HG02870 (cell line): ENCODE results near the gene IGLL5.
"Not testable (repeated sequence)": the region's sequence is repeated elsewhere in the genome, so short reads cannot be mapped to it uniquely, and the experiment has no call there.

Experiments used
- ATAC-seq: cut with Tn5 transposase; IDR thresholded peaks from one replicate; pipeline ENCODE4 v1.9.1; 2021; ENCODE audit warnings: mild to moderate bottlenecking, moderate library complexity; ENCODE audit not compliant: unreplicated experiment

IGLL5 gene

GRCh38 chr22:22899342-22900080 is 11.9 kb downstream of the IGLL5 start:
- not testable (repeated sequence) for ATAC-seq

- not testable (repeated sequence) for ATAC-seq
These were observed 13.1 kb downstream of the IGLL5 start for GRCh38 chr22:22900527-22901205.

GRCh38 chr22:22901578-22902218 is 14.1 kb downstream of the IGLL5 start:
- no peak for ATAC-seq

GRCh38 chr22:22902247-22903001 is 14.8 kb downstream of the IGLL5 start:
- no peak for ATAC-seq

GRCh38 chr22:22903355-22903777 is 15.8 kb downstream of the IGLL5 start:
- no peak for ATAC-seq

GRCh38 chr22:22903781-22904192 is 16.2 kb downstream of the IGLL5 start:
- ATAC-seq, result not testable (repeated sequence)

- not testable (repeated sequence) for ATAC-seq
These were observed 17.1 kb downstream of the IGLL5 start for GRCh38 chr22:22904736-22905135.

GRCh38 chr22:22906391-22906790 is 18.8 kb downstream of the IGLL5 start:
- ATAC-seq, result not testable (repeated sequence)

- ATAC-seq, result no peak
These were observed 19.4 kb downstream of the IGLL5 start for GRCh38 chr22:22906907-22907550.

- no peak for ATAC-seq
These were observed 20.2 kb downstream of the IGLL5 start for GRCh38 chr22:22907551-22908494.

GRCh38 chr22:22908495-22908861 is 20.9 kb downstream of the IGLL5 start:
- ATAC-seq, result no peak

GRCh38 chr22:22908941-22909604 is 21.5 kb downstream of the IGLL5 start:
- ATAC-seq, result no peak

GRCh38 chr22:22909605-22910271 is 22.1 kb downstream of the IGLL5 start:
- no peak for ATAC-seq

GRCh38 chr22:22910272-22911240 is 22.9 kb downstream of the IGLL5 start:
- ATAC-seq, result no peak

GRCh38 chr22:22911327-22912134 is 23.9 kb downstream of the IGLL5 start:
- ATAC-seq, result no peak
